Epithelial cell of proximal tubule (primary cell): ENCODE results near the gene CAPZB. TPM values are rescaled to one million over a fixed set of nuclear protein-coding genes. Genes with fewer than 3 reads are reported as not detected.

Experiments
- DNase-seq: peaks from one replicate; pipeline ENCODE4 v3.0.0-alpha.2; 2011; ENCODE audit warnings: low read depth
- H3K4me3 ChIP-seq: 2 replicates; pipeline ENCODE4 v1.5.1; 2011; ENCODE audit warnings: low read depth, mild to moderate bottlenecking, low read length
- CTCF ChIP-seq: conservative IDR thresholded peaks from 2 replicates; pipeline ENCODE4 v1.5.1; 2012; ENCODE audit warnings: low read depth, mild to moderate bottlenecking, low read length
- total RNA-seq: library from RNA; depleted of rRNA; stranded (reverse); fragments of >200 nt; gene quantifications from 2 replicates; pipeline ENCODE4 v1.2.3, GENCODE V29; 2015

The CAPZB gene
- total RNA-seq, 1 donor from 2014 or later: 74.9 TPM

GRCh38 chr1:19406680-19407079 is 78.7 kb downstream of the CAPZB start:
- DNase-seq: no peak
- TF ChIP-seq CTCF: no peak
- no peak overlapping the region for H3K4me3 ChIP-seq

GRCh38 chr1:19405761-19406487 is 79.4 kb downstream of the CAPZB start:
- no peak for DNase-seq
- TF ChIP-seq CTCF: no peak
- no peak overlapping the region for H3K4me3 ChIP-seq

- DNase-seq: no peak
- H3K4me3 ChIP-seq: no peak overlapping the region
- no peak for TF ChIP-seq CTCF
These were observed 80.1 kb downstream of the CAPZB start for GRCh38 chr1:19405195-19405760.

- TF ChIP-seq CTCF: no peak
- no peak for DNase-seq
- no peak overlapping the region for H3K4me3 ChIP-seq
These were observed 80.6 kb downstream of the CAPZB start for GRCh38 chr1:19404748-19405147.

GRCh38 chr1:19403256-19403655 is 82.1 kb downstream of the CAPZB start:
- no peak for TF ChIP-seq CTCF
- no peak overlapping the region for H3K4me3 ChIP-seq
- DNase-seq: no peak

GRCh38 chr1:19402031-19402813 is 83.1 kb downstream of the CAPZB start:
- no peak for DNase-seq
- no peak overlapping the region for H3K4me3 ChIP-seq
- TF ChIP-seq CTCF: no peak
